ENCODE results near the gene FCMR. TPM values are rescaled to one million over a fixed set of nuclear protein-coding genes. Genes with fewer than 3 reads are reported as not detected.

FCMR gene
- total RNA-seq, 1 donor from 2014 or later: 14.1 TPM

- no peaks in the 10 kb centered on the region for H3K36me3 Mint-ChIP-seq (ENCODE audit: low read depth)
- no peak for DNase-seq (ENCODE audit: low spot score)
- peaks cover 22% of the 10 kb centered on the region for H3K4me1 Mint-ChIP-seq (ENCODE audit: low read depth)
- H3K9me3 Mint-ChIP-seq: no peaks in the 10 kb centered on the region
- no peak overlapping the region for H3K4me3 Mint-ChIP-seq (ENCODE audit: low read depth)
- H3K27me3 Mint-ChIP-seq (ENCODE audit: low read depth): no peaks in the 10 kb centered on the region
- H3K27ac Mint-ChIP-seq: no peak overlapping the region
- intact Hi-C loops (cut with micrococcal nuclease): no loop called here
Measured at GRCh38 chr1:206957639-206958038, 35.9 kb upstream of the FCMR start.

GRCh38 chr1:206955476-206956451, 34.0 kb upstream of the FCMR start:
- H3K4me1 Mint-ChIP-seq (ENCODE audit: low read depth): peaks cover 12% of the 10 kb centered on the region
- no peak overlapping the region for H3K4me3 Mint-ChIP-seq (ENCODE audit: low read depth)
- no peak overlapping the region for H3K27ac Mint-ChIP-seq
- no peak for DNase-seq (ENCODE audit: low spot score)
- H3K9me3 Mint-ChIP-seq: no peaks in the 10 kb centered on the region
- intact Hi-C loops (cut with micrococcal nuclease): no loop called here
- H3K36me3 Mint-ChIP-seq (ENCODE audit: low read depth): no peaks in the 10 kb centered on the region
- H3K27me3 Mint-ChIP-seq (ENCODE audit: low read depth): no peaks in the 10 kb centered on the region

GRCh38 chr1:206954459-206955342, 33.0 kb upstream of the FCMR start:
- no peaks in the 10 kb centered on the region for H3K27me3 Mint-ChIP-seq (ENCODE audit: low read depth)
- no peaks in the 10 kb centered on the region for H3K36me3 Mint-ChIP-seq (ENCODE audit: low read depth)
- H3K9me3 Mint-ChIP-seq: no peaks in the 10 kb centered on the region
- H3K27ac Mint-ChIP-seq: no peak overlapping the region
- peaks cover 12% of the 10 kb centered on the region for H3K4me1 Mint-ChIP-seq (ENCODE audit: low read depth)
- no peak for DNase-seq (ENCODE audit: low spot score)
- intact Hi-C loops (cut with micrococcal nuclease): no loop called here
- H3K4me3 Mint-ChIP-seq (ENCODE audit: low read depth): no peak overlapping the region

GRCh38 chr1:206953626-206954025, 31.9 kb upstream of the FCMR start:
- Mint-ChIP-seq H3K36me3 (ENCODE audit: low read depth) (no peaks in the 10 kb centered on the region), H3K27ac (no peak overlapping the region), H3K4me1 (ENCODE audit: low read depth) (peaks cover 12% of the 10 kb centered on the region), H3K4me3 (ENCODE audit: low read depth) (no peak overlapping the region), H3K9me3 (no peaks in the 10 kb centered on the region), H3K27me3 (ENCODE audit: low read depth) (peaks cover 4% of the 10 kb centered on the region)
- intact Hi-C loops (cut with micrococcal nuclease): no loop called here
- DNase-seq (ENCODE audit: low spot score): no peak

- DNase-seq (ENCODE audit: low spot score): no peak
- peaks cover 6% of the 10 kb centered on the region for H3K27me3 Mint-ChIP-seq (ENCODE audit: low read depth)
- intact Hi-C loops (cut with micrococcal nuclease): no loop called here
- no peak overlapping the region for H3K27ac Mint-ChIP-seq
- no peaks in the 10 kb centered on the region for H3K36me3 Mint-ChIP-seq (ENCODE audit: low read depth)
- peaks cover 12% of the 10 kb centered on the region for H3K4me1 Mint-ChIP-seq (ENCODE audit: low read depth)
- H3K9me3 Mint-ChIP-seq: no peaks in the 10 kb centered on the region
- no peak overlapping the region for H3K4me3 Mint-ChIP-seq (ENCODE audit: low read depth)
Measured at GRCh38 chr1:206953126-206953525, 31.4 kb upstream of the FCMR start.

- Mint-ChIP-seq H3K4me3 (ENCODE audit: low read depth) (no peak overlapping the region), H3K9me3 (no peaks in the 10 kb centered on the region), H3K27me3 (ENCODE audit: low read depth) (peaks cover 9% of the 10 kb centered on the region), H3K4me1 (ENCODE audit: low read depth) (peaks cover 12% of the 10 kb centered on the region), H3K36me3 (ENCODE audit: low read depth) (no peaks in the 10 kb centered on the region), H3K27ac (no peak overlapping the region)
- intact Hi-C loops (cut with micrococcal nuclease): no loop called here
- DNase-seq (ENCODE audit: low spot score): no peak
Measured at GRCh38 chr1:206952171-206952570, 30.4 kb upstream of the FCMR start.

GRCh38 chr1:206951318-206952100, 29.8 kb upstream of the FCMR start:
- intact Hi-C loops (cut with micrococcal nuclease): no loop called here
- Mint-ChIP-seq H3K9me3 (no peaks in the 10 kb centered on the region), H3K27ac (no peak overlapping the region), H3K4me3 (ENCODE audit: low read depth) (no peak overlapping the region), H3K4me1 (ENCODE audit: low read depth) (peaks cover 12% of the 10 kb centered on the region), H3K27me3 (ENCODE audit: low read depth) (peaks cover 9% of the 10 kb centered on the region), H3K36me3 (ENCODE audit: low read depth) (no peaks in the 10 kb centered on the region)
- DNase-seq (ENCODE audit: low spot score): no peak

- Mint-ChIP-seq H3K4me3 (ENCODE audit: low read depth) (no peak overlapping the region), H3K36me3 (ENCODE audit: low read depth) (no peaks in the 10 kb centered on the region), H3K27ac (no peak overlapping the region), H3K4me1 (ENCODE audit: low read depth) (peaks cover 4% of the 10 kb centered on the region), H3K27me3 (ENCODE audit: low read depth) (peaks cover 21% of the 10 kb centered on the region), H3K9me3 (no peaks in the 10 kb centered on the region)
- DNase-seq (ENCODE audit: low spot score): no peak
- intact Hi-C loops (cut with micrococcal nuclease): no loop called here
Measured at GRCh38 chr1:206949641-206950040, 27.9 kb upstream of the FCMR start.

GRCh38 chr1:206949208-206949607, 27.5 kb upstream of the FCMR start:
- H3K9me3 Mint-ChIP-seq: no peaks in the 10 kb centered on the region
- no peaks in the 10 kb centered on the region for H3K36me3 Mint-ChIP-seq (ENCODE audit: low read depth)
- intact Hi-C loops (cut with micrococcal nuclease): no loop called here
- no peak for DNase-seq (ENCODE audit: low spot score)
- H3K27me3 Mint-ChIP-seq (ENCODE audit: low read depth): peaks cover 22% of the 10 kb centered on the region
- H3K27ac Mint-ChIP-seq: no peak overlapping the region
- H3K4me1 Mint-ChIP-seq (ENCODE audit: low read depth): no peaks in the 10 kb centered on the region
- no peak overlapping the region for H3K4me3 Mint-ChIP-seq (ENCODE audit: low read depth)

GRCh38 chr1:206947255-206947654, 25.5 kb upstream of the FCMR start:
- Mint-ChIP-seq H3K27ac (no peak overlapping the region), H3K4me3 (ENCODE audit: low read depth) (no peak overlapping the region), H3K4me1 (ENCODE audit: low read depth) (no peaks in the 10 kb centered on the region), H3K36me3 (ENCODE audit: low read depth) (no peaks in the 10 kb centered on the region), H3K9me3 (no peaks in the 10 kb centered on the region), H3K27me3 (ENCODE audit: low read depth) (peaks cover 26% of the 10 kb centered on the region)
- intact Hi-C loops (cut with micrococcal nuclease): no loop called here
- no peak for DNase-seq (ENCODE audit: low spot score)

GRCh38 chr1:206946261-206946660, 24.5 kb upstream of the FCMR start, which contains the start of gene PIGR:
Gene PIGR, minus strand, starts transcription at chr1:206946466. Its CDS starts 5,935 bp downstream, at chr1:206940531.
- no peak for DNase-seq (ENCODE audit: low spot score)
- Mint-ChIP-seq H3K27ac (no peak within 1 kb of the TSS), H3K27me3 (ENCODE audit: low read depth) (peaks cover 26% of the 10 kb centered on the region), H3K4me3 (ENCODE audit: low read depth) (no peak within 1 kb of the TSS), H3K4me1 (ENCODE audit: low read depth) (no peaks in the 10 kb centered on the region), H3K36me3 (ENCODE audit: low read depth) (no peaks in the 10 kb centered on the region), H3K9me3 (no peaks in the 10 kb centered on the region)
- intact Hi-C loops (cut with micrococcal nuclease): no loop called here

GRCh38 chr1:206945779-206946178, 24.0 kb upstream of the FCMR start:
- Mint-ChIP-seq H3K4me3 (ENCODE audit: low read depth) (no peak overlapping the region), H3K27me3 (ENCODE audit: low read depth) (peaks cover 26% of the 10 kb centered on the region), H3K9me3 (no peaks in the 10 kb centered on the region), H3K27ac (no peak overlapping the region), H3K36me3 (ENCODE audit: low read depth) (no peaks in the 10 kb centered on the region), H3K4me1 (ENCODE audit: low read depth) (no peaks in the 10 kb centered on the region)
- intact Hi-C loops (cut with micrococcal nuclease): no loop called here
- DNase-seq (ENCODE audit: low spot score): no peak

All from activated T-helper 2 cell treated with anti-CD3 and anti-CD28 coated beads, Interferon-gamma antibody, Interleukin-2, Interleukin-4, amounts not matched to agents 10 μg/mL and 5 μg/mL and 100 μg/mL, durations not matched to agents 14 hours and 24 hours and 36 hours (primary cell).